Adipose tissue (tissue), 3 donors: ENCODE results near the gene AEBP1. TPM values are rescaled to one million over a fixed set of nuclear protein-coding genes. Genes with fewer than 3 reads are reported as not detected.

ENCODE experiments used
- H3K27ac ChIP-seq: one replicate; pipeline ENCODE4 v1.5.1; 2013; ENCODE audit warnings: low read depth, low read length
- WGBS, 3 donors: extraction: QIAGEN DNeasy Blood & Tissue Kit; methylation state at CpG; one replicate each; pipeline ENCODE4 v1.1.7; 2013; 5-methylcytosine and 5-hydroxymethylcytosine counted together
- polyA plus RNA-seq, 3 donors: library from polyadenylated mRNA; stranded (reverse); fragments of 200-250 nt; gene quantifications; one replicate each; pipeline ENCODE4 v1.2.3, GENCODE V29; 2013
- donor health status: healthy with polysubstance abuse.
- donor health status: Bipolar disorder and iron deficiency.
- donor health status: healthy.

The AEBP1 gene
- polyA plus RNA-seq, 3 donors, result 10.2 to 71.6 (median 65.6) TPM

- 83 to 85% (median 83%) methylated on average over 15 of the region's 15 CpGs for WGBS, 3 donors
- H3K27ac ChIP-seq, result no peak overlapping the region
Observed at GRCh38 chr7:44157116-44158080, 53.3 kb downstream of the AEBP1 start.

GRCh38 chr7:44158096-44158872, 54.1 kb downstream of the AEBP1 start:
- no peak overlapping the region for H3K27ac ChIP-seq
- 80 to 83% (median 80%) methylated on average over 10 of the region's 10 CpGs for WGBS, 3 donors

- no peak overlapping the region for H3K27ac ChIP-seq
- WGBS, 3 donors, result 87 to 89% (median 88%) methylated on average over 12 of the region's 12 CpGs
Observed at GRCh38 chr7:44158873-44159631, 54.9 kb downstream of the AEBP1 start.

GRCh38 chr7:44159824-44160630, 55.9 kb downstream of the AEBP1 start:
- 87 to 88% (median 88%) methylated on average over 5 of the region's 5 CpGs for WGBS, 3 donors
- H3K27ac ChIP-seq, result no peak overlapping the region

- H3K27ac ChIP-seq, result no peak overlapping the region
- WGBS, 3 donors, result 96 to 100% (median 100%) methylated on average over 2 of the region's 2 CpGs
Observed at GRCh38 chr7:44161371-44161770, 57.2 kb downstream of the AEBP1 start.

- no peak overlapping the region for H3K27ac ChIP-seq
- 74 to 87% (median 75%) methylated on average over 4 of the region's 4 CpGs for WGBS, 3 donors
Observed at GRCh38 chr7:44162179-44162578, 58.0 kb downstream of the AEBP1 start.

- H3K27ac ChIP-seq, result no peak overlapping the region
- 63 to 88% (median 85%) methylated on average over 1 of the region's 1 CpG for WGBS, 3 donors
Observed at GRCh38 chr7:44162785-44163395, 58.7 kb downstream of the AEBP1 start.

GRCh38 chr7:44163591-44163990, 59.4 kb downstream of the AEBP1 start:
- 48 to 60% (median 52%) methylated on average over 1 of the region's 1 CpG for WGBS, 3 donors
- no peak overlapping the region for H3K27ac ChIP-seq

Other genes with a start within 250 kb of the AEBP1 start
- 100 to 1,000 TPM; 119 to 158 (median 129) TPM for gene MRPS24, start 234.8 kb upstream of the AEBP1 start, polyA plus RNA-seq
- 10 to 100 TPM in 2 of 3 donors, 1 to 10 TPM in 1; 10.0 to 21.6 (median 20.1) TPM for gene URGCP, start 197.7 kb upstream of the AEBP1 start, polyA plus RNA-seq
- 10 to 100 TPM; 10.3 to 21.4 (median 14.8) TPM for gene UBE2D4, start 177.9 kb upstream of the AEBP1 start, polyA plus RNA-seq
- under 1 TPM in 1 of 3 donors, not detected in 2; 0.03 TPM for gene SPDYE1, start 106.4 kb upstream of the AEBP1 start, polyA plus RNA-seq
- 100 to 1,000 TPM in 2 of 3 donors, 10 to 100 TPM in 1; 39.4 to 111 (median 101) TPM for gene DBNL, start 59.6 kb upstream of the AEBP1 start, polyA plus RNA-seq
- 1 to 10 TPM; 1.3 to 5.4 (median 2.1) TPM for gene PGAM2, start 38.8 kb upstream of the AEBP1 start, polyA plus RNA-seq
- 10 to 100 TPM in 2 of 3 donors, 1 to 10 TPM in 1; 8.8 to 13.9 (median 11.3) TPM for gene POLM, start 21.8 kb upstream of the AEBP1 start, polyA plus RNA-seq
- gene POLD2, start 19.2 kb downstream of the AEBP1 start, polyA plus RNA-seq, result 100 to 1,000 TPM in 1 of 3 donors, 10 to 100 TPM in 2; 51.4 to 116 (median 96.0) TPM
- 10 to 100 TPM in 1 of 3 donors, under 1 TPM in 2; 0.15 to 57.8 (median 0.18) TPM for gene MYL7, start 37.0 kb downstream of the AEBP1 start, polyA plus RNA-seq
- 1 to 10 TPM in 1 of 3 donors, under 1 TPM in 2; 0.56 to 1.4 (median 0.64) TPM for gene GCK, start 85.1 kb downstream of the AEBP1 start, polyA plus RNA-seq
- gene YKT6, start 96.6 kb downstream of the AEBP1 start, polyA plus RNA-seq, result 10 to 100 TPM; 41.7 to 59.5 (median 43.5) TPM
- gene CAMK2B, start 221.2 kb downstream of the AEBP1 start, polyA plus RNA-seq, result 1 to 10 TPM in 1 of 3 donors, under 1 TPM in 2; 0.28 to 1.3 (median 0.56) TPM